Uterus (tissue), 4 donors: ENCODE measurements around the gene EEFSEC. TPM values are rescaled to one million over a fixed set of nuclear protein-coding genes. Genes with fewer than 3 reads are reported as not detected.

Experiments used
- DNase-seq, 2 donors: peaks; one replicate each; pipeline ENCODE4 v3.0.0-alpha.2; 2019 to 2020
- H3K27ac ChIP-seq, 2 donors: fragments of 200-600 bp; sonication (generic); 1 replicate in 1 of 2; 2 replicates in 1 of 2; pipeline ENCODE4 v1.5.1; 2016 to 2018
- H3K27me3 ChIP-seq, 2 donors: fragments of 200-600 bp; sonication (generic); one replicate each; pipeline ENCODE4 v1.5.1; 2018 to 2019; ENCODE audit warnings: control low read depth in 1 of 2
- H3K36me3 ChIP-seq, 2 donors: fragments of 200-600 bp; sonication (generic); one replicate each; pipeline ENCODE4 v1.5.1; 2019; ENCODE audit warnings: control low read depth in 1 of 2
- H3K4me1 ChIP-seq, 2 donors: fragments of 200-600 bp; sonication (generic); one replicate each; pipeline ENCODE4 v1.5.1; 2018 to 2019; ENCODE audit warnings: control low read depth in 1 of 2
- H3K4me3 ChIP-seq, 2 donors: fragments of 200-600 bp; sonication (generic); 1 replicate in 1 of 2; 2 replicates in 1 of 2; pipeline ENCODE4 v1.5.1; 2018 to 2019; ENCODE audit warnings: mild to moderate bottlenecking in 1 of 2
- H3K9me3 ChIP-seq, 2 donors: fragments of 200-600 bp; sonication (generic); one replicate each; pipeline ENCODE4 v1.5.1; 2019; ENCODE audit warnings: control low read depth in 1 of 2
- CTCF ChIP-seq, 4 experiments: fragments of 200-600 bp in 2 of 4; fragments of 450-650 bp in 2 of 4; sonication (generic) in 2 of 4; IDR thresholded peaks; one replicate each; pipeline ENCODE4 v1.5.1; 2016 to 2019; ENCODE audit warnings: antibody characterized with exemption in 4 of 4, mild to moderate bottlenecking in 2 of 4, moderate library complexity in 1 of 4
- POLR2A ChIP-seq, 2 donors: fragments of 450-650 bp; IDR thresholded peaks; one replicate each; pipeline ENCODE4 v1.6.1; 2016; ENCODE audit warnings: antibody characterized with exemption in 2 of 2, mild to moderate bottlenecking in 1 of 2, moderate library complexity in 1 of 2
- intact Hi-C: fragments of 100-400 bp; cut with DNase I; formaldehyde crosslinking; loops from one replicate; pipeline ENCODE4 v1.15.1; 2023; ENCODE audit warnings: low total_unique reads
- total RNA-seq, 4 donors: library from RNA; depleted of rRNA in 3 of 4; stranded (reverse); fragments of >200 nt in 3 of 4; gene quantifications; one replicate each; pipeline versions ENCODE4 v1.1.0 to v1.2.4, GENCODE V29; 2014 to 2023
- donor health status: DM: yes; HTN: yes; CAD: no.

The EEFSEC gene
- total RNA-seq, 4 donors from 2014 or later, result 2.9 to 20.0 (median 12.5) TPM

GRCh38 chr3:128359060-128359664 is 205.9 kb downstream of the EEFSEC start:
- no peak for DNase-seq

GRCh38 chr3:128359846-128360642 is 206.8 kb downstream of the EEFSEC start:
- Histone ChIP-seq H3K27ac (no peak overlapping the region), H3K36me3 (no peaks in the 10 kb centered on the region), H3K27me3 (no peaks in the 10 kb centered on the region), H3K4me3 (no peak overlapping the region), H3K4me1 (peaks cover 0 to 2% of the 10 kb centered on the region in 2 donors), H3K9me3 (no peaks in the 10 kb centered on the region)
- intact Hi-C loops, result no loop called here
- DNase-seq, result no peak
- TF ChIP-seq POLR2A (IDR thresholded peaks at IDR 0.05) (no peak), CTCF (IDR thresholded peaks at IDR 0.05) (no peak)

More at GRCh38 chr3:128359060-128359664, 205.9 kb downstream of the EEFSEC start:
- no peaks in the 10 kb centered on the region for H3K36me3 ChIP-seq
- H3K4me1 ChIP-seq, result peaks cover 0 to 7% of the 10 kb centered on the region in 2 donors
- no peaks in the 10 kb centered on the region for H3K9me3 ChIP-seq
- no peak overlapping the region for H3K27ac ChIP-seq
- intact Hi-C loops, result no loop called here
- H3K27me3 ChIP-seq, result no peaks in the 10 kb centered on the region
- no peak overlapping the region for H3K4me3 ChIP-seq
- TF ChIP-seq CTCF (IDR thresholded peaks at IDR 0.05) (no peak), POLR2A (IDR thresholded peaks at IDR 0.05) (no peak)

DNA sequence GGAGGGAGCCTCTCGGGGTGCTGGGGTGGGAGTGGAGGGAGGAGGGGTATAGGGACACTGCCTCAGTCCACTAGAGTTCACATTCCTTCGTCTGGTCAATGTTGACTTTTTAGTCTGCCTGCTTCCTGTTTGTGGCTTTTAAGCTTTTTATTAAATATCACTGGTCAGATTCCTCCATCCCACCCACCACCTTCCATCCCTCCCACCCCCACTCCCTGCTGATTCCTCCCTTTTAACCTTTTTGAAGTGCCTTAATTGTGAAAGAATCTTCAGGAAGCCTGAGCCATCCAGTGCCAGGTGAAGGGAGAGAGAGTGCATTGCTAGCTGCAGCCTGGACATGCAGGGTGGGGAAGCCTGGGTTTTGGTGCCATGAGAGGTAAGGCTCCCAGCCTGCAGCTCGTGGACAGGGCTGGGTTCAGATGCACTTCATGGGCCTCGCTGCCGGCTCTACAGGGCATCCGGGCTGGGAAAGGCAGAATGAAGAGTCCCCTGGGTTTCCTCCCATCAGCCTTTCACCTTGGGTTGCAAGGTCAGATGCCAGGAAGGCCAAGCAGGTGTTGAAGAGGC is 207.5 kb downstream of the EEFSEC start:
- Histone ChIP-seq H3K4me3 (no peak overlapping the region), H3K9me3 (no peaks in the 10 kb centered on the region), H3K36me3 (no peaks in the 10 kb centered on the region), H3K27me3 (no peaks in the 10 kb centered on the region), H3K4me1 (no peaks in the 10 kb centered on the region), H3K27ac (no peak overlapping the region)
- no peak for TF ChIP-seq CTCF (IDR thresholded peaks at IDR 0.05)
- no peak for TF ChIP-seq POLR2A (IDR thresholded peaks at IDR 0.05)
- intact Hi-C loops, result no loop called here
- DNase-seq, result no peak

- intact Hi-C loops, result no loop called here
- H3K4me3 ChIP-seq, result no peak overlapping the region
- no peaks in the 10 kb centered on the region for H3K4me1 ChIP-seq
- no peaks in the 10 kb centered on the region for H3K27me3 ChIP-seq
- no peak overlapping the region for H3K27ac ChIP-seq
- H3K36me3 ChIP-seq, result no peaks in the 10 kb centered on the region
- no peaks in the 10 kb centered on the region for H3K9me3 ChIP-seq
- TF ChIP-seq CTCF (IDR thresholded peaks at IDR 0.05) (no peak), POLR2A (IDR thresholded peaks at IDR 0.05) (no peak)
- no peak for DNase-seq
These were observed 209.0 kb downstream of the EEFSEC start for GRCh38 chr3:128362026-128362965.
